GM12874 (cell line): ENCODE measurements around the gene ZNRF1.

ENCODE experiments used
- TF ChIP-seq, protein P1 (sequence below): IDR thresholded peaks from 2 replicates; pipeline ENCODE4 v1.5.1; 2011; ENCODE audit warnings: low read depth, mild to moderate bottlenecking, control low read depth, low read length, moderate library complexity; ENCODE audit not compliant: insufficient read depth

Gene ZNRF1

DNA sequence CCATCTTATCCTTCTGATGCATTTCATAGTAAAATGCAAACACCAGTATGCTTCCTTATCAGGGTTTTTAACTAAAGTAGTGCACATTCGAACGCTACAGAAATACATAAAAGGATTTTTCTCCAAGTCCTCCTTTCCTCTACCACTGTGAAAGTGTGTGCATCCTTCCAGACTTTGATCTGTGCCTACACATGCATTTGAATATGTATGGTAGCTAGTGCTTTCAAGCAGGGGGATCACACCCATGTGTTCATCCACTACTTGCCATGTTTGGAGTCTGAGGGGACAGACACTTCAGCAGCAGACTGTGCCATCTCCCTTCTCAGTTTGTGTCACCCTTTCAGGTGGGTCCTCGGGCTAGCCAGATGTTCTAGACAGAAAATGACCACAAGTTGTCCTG lies 102.8 kb downstream of the ZNRF1 start:
- TF ChIP-seq, protein P1, sequence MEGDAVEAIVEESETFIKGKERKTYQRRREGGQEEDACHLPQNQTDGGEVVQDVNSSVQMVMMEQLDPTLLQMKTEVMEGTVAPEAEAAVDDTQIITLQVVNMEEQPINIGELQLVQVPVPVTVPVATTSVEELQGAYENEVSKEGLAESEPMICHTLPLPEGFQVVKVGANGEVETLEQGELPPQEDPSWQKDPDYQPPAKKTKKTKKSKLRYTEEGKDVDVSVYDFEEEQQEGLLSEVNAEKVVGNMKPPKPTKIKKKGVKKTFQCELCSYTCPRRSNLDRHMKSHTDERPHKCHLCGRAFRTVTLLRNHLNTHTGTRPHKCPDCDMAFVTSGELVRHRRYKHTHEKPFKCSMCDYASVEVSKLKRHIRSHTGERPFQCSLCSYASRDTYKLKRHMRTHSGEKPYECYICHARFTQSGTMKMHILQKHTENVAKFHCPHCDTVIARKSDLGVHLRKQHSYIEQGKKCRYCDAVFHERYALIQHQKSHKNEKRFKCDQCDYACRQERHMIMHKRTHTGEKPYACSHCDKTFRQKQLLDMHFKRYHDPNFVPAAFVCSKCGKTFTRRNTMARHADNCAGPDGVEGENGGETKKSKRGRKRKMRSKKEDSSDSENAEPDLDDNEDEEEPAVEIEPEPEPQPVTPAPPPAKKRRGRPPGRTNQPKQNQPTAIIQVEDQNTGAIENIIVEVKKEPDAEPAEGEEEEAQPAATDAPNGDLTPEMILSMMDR: no peak

DNA sequence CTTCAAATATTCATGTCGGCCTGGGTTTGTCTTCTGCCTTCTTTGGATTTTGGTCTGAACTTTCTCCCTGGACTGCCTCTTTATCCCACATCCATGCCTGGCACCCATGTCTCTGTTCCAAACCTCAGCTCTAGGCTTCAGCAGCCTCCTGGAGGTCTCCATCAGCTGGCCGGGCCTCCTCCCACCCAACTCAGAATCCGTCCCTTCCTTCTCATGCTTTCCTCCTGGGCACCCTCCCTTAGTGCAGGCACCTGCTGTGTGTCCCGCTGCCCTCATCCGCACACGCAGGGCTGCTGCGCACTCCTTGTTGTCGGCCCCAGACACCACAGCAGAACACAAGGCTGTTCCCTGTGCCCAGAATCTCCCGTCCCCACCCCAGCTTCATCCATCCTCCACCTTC lies 103.8 kb downstream of the ZNRF1 start:
- TF ChIP-seq, protein P1: no peak

DNA sequence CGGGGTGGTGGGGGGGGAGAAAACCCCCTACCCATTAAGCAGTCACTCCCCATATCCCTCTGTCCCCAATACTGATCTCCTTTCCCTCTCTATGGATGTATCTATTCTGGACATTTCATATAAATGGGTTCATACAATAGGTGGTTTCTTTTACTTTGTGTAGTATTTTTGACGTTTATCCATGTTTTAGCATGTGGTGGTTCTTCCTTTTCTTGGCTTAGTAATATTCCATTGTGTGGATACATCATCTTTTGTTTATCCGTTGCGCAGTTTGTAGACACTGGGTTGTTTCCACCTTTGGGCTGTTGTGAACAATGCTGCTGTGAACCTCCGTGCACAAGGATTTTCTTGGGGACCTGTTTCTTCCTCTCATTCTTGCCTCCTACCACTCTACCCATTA lies 105.2 kb downstream of the ZNRF1 start:
- TF ChIP-seq, protein P1: no peak

DNA sequence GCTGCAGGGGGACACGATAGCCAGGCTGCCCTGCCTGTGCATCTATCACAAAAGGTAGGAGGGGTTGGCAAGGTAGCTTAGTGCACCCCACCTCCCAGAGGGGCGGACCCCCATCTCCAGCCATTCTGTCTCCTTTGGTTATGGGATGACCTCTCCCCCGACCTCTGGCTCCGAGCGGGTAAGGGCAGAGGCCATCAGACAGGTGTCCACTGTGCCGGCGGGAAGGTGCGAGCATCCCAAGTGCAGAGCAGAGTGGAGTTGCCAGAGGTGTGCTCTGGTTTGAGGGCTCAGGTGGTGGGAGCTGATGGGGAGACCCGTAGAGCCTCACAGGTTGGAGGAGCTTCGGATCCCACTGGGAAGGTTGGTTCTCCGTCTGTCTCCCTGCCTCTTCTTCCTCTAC lies 106.0 kb downstream of the ZNRF1 start:
- TF ChIP-seq, protein P1: no peak

DNA sequence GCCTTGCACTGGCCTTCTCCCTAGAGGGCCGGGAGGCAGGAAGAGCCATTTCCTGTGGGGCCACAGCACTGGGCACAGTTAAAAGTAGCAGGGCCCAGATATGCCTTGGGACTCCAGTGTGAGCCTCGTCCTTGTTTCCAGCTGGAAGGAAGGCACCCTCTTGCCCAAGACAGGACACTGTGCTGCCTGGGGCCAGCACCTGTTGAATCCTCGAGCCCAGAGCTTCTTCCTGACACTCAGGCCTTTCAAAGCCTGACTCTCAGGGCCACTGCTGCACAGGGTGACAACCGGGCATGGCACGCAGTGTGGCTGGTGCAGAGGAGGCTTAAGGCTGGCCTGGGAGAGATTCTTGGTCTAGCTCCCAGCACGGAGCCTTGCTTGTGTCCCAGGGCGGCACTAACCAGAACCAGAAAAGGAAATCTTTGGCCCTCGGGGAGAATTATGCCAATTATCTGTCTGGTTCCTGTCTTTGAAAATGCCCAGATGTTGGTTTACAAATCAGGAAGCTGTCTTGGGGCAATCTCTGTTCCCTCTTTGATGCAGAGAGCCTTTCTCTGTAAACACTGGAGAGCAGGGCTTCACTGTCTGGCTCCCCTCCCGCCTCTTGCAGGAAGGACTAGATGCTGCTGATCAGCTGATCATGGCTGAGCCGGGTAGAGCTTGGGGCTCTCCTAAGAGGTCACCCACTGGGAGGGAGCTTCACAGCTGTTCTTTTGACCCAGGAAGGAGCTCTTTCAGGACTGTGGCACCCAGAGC lies 106.7 kb downstream of the ZNRF1 start:
- TF ChIP-seq, protein P1: no peak

DNA sequence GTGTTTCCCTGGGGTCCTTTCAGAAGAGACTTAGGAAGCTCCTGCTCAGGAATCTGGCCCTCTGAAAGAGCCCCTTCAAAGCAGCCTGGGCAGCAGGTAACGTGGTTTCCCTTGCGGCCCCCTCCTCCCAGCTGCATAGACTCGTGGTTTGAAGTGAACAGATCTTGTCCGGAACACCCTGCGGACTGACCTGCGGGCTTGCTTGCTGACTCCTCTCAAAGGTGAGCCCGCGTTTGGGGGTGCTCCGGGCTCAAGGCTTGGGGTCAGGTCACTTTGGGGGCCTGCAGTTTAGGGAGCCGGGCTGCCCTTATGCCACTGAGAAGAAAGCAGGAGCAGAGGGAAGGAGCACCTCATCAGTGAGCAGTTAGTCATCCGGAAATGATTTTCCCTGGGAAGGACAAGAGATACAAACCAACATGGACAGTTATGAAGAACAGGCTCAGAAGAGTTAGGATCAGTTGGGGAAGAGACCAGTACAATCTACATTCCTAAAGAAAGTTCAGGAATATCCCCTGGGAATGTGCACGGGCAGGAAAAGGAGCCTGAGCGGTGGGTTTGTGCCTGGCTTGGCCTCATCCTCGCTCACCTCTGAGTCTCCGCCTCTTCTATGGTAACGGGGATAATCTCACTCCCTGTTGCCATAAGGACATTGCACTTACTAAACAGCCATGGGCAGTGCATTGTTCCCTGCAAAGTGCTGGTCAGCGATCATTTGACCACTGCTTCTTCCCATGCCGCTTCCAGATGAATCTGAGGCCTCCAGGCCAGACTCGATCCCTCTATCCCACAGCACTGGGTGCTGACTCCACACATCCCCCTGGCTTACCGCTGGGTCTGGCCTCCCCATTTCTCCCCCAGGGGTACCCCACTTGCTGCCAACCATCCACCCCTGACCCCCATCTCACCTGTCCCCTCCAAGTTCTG lies 107.8 kb downstream of the ZNRF1 start:
- TF ChIP-seq, protein P1: no peak

DNA sequence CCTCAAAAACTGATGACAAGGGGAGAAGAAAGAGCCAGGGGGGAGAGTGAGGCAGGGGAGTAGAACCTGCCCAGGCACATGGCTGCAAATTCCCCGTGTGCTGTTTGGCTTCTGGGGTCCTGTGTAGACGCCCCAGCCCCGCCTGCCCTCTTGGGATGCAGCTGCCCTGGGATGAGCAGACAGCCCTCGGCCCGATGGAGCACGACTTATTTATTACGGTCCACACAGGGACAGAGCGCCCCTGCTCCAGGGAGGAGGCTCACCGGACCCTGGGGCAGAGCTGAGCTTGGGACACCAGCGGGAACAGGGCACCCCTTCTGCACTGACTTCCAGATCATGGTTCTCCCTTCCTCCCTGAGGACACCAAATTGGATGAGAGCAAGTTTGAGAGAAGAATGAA lies 108.7 kb downstream of the ZNRF1 start:
- TF ChIP-seq, protein P1: no peak
